GM12874 (cell line): ENCODE results near the gene GUCY2C.

Experiments
- TF ChIP-seq, protein P1 (sequence below): IDR thresholded peaks from 2 replicates; pipeline ENCODE4 v1.5.1; 2011; ENCODE audit warnings: low read depth, mild to moderate bottlenecking, control low read depth, low read length, moderate library complexity; ENCODE audit not compliant: insufficient read depth

Gene GUCY2C

DNA sequence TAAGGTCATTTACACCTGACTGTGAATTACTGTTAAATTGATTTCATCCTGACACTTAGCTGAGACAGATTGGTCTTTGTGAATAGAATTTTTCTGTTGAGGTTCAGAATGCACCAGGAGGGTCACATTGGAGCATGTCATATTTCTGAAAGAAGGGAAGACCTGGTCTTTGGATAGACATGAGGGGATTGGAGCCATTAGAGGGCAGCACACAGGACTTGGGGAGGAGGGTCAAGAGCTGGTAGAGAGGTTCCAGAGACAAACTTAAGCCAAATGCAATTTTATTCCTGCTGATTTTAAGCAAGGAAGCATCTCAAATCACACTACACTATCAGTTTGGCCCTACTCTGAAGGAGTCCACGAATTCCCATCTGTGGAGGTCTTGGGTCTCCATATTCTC lies 41.1 kb downstream of the GUCY2C start:
- TF ChIP-seq, protein P1, sequence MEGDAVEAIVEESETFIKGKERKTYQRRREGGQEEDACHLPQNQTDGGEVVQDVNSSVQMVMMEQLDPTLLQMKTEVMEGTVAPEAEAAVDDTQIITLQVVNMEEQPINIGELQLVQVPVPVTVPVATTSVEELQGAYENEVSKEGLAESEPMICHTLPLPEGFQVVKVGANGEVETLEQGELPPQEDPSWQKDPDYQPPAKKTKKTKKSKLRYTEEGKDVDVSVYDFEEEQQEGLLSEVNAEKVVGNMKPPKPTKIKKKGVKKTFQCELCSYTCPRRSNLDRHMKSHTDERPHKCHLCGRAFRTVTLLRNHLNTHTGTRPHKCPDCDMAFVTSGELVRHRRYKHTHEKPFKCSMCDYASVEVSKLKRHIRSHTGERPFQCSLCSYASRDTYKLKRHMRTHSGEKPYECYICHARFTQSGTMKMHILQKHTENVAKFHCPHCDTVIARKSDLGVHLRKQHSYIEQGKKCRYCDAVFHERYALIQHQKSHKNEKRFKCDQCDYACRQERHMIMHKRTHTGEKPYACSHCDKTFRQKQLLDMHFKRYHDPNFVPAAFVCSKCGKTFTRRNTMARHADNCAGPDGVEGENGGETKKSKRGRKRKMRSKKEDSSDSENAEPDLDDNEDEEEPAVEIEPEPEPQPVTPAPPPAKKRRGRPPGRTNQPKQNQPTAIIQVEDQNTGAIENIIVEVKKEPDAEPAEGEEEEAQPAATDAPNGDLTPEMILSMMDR: no peak

DNA sequence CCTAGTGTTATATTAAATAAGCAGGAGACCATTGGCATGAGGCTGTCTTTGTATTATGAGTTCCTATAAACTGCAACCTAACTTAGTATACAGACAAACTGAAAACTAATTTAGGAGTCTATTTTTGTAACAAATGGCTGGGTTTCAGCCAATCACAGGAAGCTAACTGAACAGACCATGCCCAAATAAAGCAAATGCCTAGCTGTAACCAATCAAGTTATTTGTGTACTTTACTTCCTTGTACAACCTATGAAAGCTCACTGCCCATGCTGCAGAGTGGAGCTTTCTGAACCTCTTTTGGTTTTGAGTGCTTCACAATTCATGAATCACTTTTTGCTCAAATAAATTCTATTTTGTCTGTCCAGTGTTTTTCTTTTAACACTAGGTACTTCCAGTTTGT lies 41.6 kb downstream of the GUCY2C start:
- TF ChIP-seq, protein P1: no peak

DNA sequence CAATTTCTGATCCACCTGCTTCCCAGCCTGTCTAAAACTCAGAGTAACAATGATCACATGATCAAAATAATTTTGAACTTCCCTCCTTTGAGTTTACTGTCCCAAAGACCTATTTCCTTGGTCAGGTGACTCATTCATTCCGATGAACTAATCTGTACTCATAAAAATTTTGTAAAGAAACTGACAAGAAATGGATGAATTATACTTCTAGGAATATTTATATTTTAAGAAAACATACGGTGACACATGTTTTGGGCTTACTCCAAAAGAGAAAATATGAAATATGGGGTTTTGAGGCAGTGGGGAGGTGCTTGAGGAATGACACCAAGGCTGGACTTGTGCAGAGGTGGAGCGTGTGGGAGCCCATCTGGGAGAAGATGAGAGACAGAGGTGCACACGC lies 42.0 kb downstream of the GUCY2C start:
- TF ChIP-seq, protein P1: no peak

DNA sequence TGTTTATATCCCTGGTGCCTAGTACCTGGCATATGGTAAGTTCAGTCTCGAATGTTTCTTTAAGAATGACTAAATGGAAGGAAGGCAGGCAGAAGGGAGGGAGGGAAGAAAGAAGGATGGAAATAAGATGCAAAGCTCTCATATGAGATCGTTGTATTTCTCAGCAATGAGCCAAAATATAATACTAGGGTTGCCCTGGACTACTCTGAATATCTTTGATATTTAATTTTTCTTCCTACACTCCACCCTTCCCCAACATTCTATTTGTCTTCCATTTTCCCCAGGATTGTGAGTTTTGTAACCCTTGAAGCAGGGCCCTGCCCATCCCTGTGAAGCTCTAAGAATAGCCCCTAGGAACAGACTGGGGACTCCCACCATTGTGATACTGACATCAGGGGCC lies 43.9 kb downstream of the GUCY2C start:
- TF ChIP-seq, protein P1: no peak

DNA sequence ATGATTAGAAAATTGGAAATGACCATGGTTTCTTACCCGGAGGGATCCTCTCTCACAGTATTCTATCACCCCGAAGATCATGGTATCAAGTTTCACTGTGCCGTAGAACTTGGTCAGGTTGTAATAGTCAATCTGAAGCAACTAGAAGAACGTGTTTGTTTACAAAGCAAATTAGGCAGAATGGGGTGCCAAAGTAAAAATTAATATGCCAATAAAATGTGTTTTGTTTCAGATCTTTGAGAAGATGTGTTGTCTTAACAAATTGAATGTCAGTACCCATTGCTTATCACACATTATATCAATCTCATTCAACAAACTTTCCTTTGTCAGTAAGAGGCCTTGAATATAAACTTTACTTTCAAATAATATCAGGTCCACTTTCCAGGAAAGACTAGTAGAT lies 45.0 kb downstream of the GUCY2C start:
- TF ChIP-seq, protein P1: no peak

DNA sequence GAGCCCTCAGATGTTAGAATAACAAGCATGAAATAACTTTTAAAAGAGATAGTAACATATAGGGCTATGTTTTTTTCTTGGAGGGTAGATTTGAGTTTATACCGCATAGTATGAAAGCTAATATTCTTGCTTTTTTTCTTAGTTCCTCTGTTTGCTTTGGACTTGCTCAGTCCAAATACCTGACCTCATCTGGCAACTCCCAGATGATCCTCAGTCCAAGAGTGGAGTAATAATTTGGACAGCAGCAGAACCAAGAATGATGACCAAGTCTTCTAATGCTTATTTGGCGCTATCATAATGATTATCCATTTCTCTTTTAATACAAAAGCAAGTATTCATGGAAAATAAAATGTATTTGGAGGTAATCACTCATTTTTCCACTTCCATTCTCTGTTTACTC lies 45.6 kb downstream of the GUCY2C start:
- TF ChIP-seq, protein P1: no peak

DNA sequence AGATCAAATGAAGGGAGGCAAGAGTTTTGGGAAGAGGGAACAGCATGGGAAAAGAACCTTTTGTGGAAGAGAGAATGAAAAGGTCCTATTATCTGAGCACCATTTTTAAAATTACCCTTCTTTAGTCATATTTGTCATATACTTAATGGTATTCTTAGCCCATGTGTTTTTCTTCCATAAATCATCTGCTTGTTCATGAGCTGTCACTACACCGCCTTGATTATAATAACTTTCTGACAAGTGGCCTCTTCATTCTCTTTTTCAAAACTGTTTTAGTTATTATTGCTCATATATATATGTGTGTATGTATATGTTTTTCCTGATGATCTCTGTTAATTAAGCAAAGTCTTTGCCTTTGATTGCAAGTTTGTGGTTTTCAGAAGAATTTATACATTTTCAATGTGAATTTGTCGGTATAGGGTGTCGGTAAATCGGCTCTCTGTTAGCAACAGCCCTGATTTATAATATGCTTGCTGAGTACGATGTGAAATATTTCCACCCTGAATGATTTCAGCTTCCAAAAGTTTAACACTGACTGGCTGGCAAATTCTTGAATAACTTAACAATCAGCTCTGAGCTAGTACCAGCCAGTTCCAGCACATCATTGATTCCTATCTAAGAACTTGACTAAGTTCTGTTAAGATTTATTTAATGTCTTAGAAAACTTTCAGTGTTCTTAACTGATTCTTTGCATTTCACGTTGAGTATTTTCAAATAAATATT lies 49.2 kb downstream of the GUCY2C start:
- TF ChIP-seq, protein P1: no peak

DNA sequence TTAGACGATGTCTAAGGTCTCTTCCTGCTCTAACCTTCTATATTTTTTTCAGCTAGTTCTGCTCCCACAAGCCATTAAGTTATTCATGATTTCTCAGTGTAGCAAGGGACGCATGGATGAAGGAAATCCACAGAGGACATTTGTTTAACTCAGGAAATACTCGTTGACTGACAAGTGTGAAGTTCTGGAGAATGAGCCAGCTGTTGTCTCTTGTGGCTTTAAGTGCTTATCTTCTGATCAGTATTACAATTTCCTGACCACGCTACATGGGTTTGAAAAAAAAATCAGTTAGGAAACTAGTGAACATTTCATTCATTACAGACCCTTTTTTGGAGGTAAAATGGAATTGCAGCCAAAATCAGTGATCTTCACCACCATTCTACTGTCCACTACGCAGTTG lies 53.1 kb downstream of the GUCY2C start:
- TF ChIP-seq, protein P1: no peak
